ENCODE measurements around the gene SYNDIG1. TPM values are rescaled to one million over a fixed set of nuclear protein-coding genes. Genes with fewer than 3 reads are reported as not detected.

The SYNDIG1 gene
- polyA plus RNA-seq, 1 donor from 2014 or later = 0.22 TPM

GRCh38 chr20:24603454-24603853 is 134.0 kb downstream of the SYNDIG1 start:
- no peak overlapping the region for H3K4me2 ChIP-seq (ENCODE audit: low read length)
- H3K36me3 ChIP-seq (ENCODE audit: insufficient read depth, low read length) = no peaks in the 10 kb centered on the region
- no peaks in the 10 kb centered on the region for H4K20me1 ChIP-seq (ENCODE audit: insufficient read depth)
- H3K27me3 ChIP-seq (ENCODE audit: insufficient read depth, low read depth, low read length) = no peaks in the 10 kb centered on the region
- TF ChIP-seq EZH2 (IDR thresholded peaks at IDR 0.05; ENCODE audit: borderline replicate concordance, insufficient read depth, low read length, poor library complexity, severe bottlenecking) (no peak), EP300 (conservative IDR thresholded peaks at IDR 0.05; ENCODE audit: poor library complexity, severe bottlenecking) (no peak), TAF1 (IDR thresholded peaks at IDR 0.05; ENCODE audit: low read depth) (no peak), POLR2AphosphoS5 (IDR thresholded peaks at IDR 0.05) (no peak), REST (IDR thresholded peaks at IDR 0.05; ENCODE audit: borderline replicate concordance) (no peak), SMC3 (conservative IDR thresholded peaks at IDR 0.05; ENCODE audit: poor library complexity) (no peak), MXI1 (conservative IDR thresholded peaks at IDR 0.05; ENCODE audit: poor library complexity, severe bottlenecking) (no peak), RAD21 (conservative IDR thresholded peaks at IDR 0.05) (no peak)
- TF ChIP-seq, protein P1, sequence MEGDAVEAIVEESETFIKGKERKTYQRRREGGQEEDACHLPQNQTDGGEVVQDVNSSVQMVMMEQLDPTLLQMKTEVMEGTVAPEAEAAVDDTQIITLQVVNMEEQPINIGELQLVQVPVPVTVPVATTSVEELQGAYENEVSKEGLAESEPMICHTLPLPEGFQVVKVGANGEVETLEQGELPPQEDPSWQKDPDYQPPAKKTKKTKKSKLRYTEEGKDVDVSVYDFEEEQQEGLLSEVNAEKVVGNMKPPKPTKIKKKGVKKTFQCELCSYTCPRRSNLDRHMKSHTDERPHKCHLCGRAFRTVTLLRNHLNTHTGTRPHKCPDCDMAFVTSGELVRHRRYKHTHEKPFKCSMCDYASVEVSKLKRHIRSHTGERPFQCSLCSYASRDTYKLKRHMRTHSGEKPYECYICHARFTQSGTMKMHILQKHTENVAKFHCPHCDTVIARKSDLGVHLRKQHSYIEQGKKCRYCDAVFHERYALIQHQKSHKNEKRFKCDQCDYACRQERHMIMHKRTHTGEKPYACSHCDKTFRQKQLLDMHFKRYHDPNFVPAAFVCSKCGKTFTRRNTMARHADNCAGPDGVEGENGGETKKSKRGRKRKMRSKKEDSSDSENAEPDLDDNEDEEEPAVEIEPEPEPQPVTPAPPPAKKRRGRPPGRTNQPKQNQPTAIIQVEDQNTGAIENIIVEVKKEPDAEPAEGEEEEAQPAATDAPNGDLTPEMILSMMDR (IDR thresholded peaks at IDR 0.05; ENCODE audit: poor library complexity, severe bottlenecking) = no peak
- H3K79me2 ChIP-seq (replicated peaks; ENCODE audit: insufficient read depth, low read length) = no peaks in the 10 kb centered on the region
- no peak overlapping the region for H3K9ac ChIP-seq (ENCODE audit: low read length)
- no peak overlapping the region for H2AFZ ChIP-seq (ENCODE audit: low read depth, low read length)
- H3K9me3 ChIP-seq (ENCODE audit: low read length) = no peaks in the 10 kb centered on the region
- no peak overlapping the region for H3K4me3 ChIP-seq (ENCODE audit: low read length)
- no peak overlapping the region for H3K27ac ChIP-seq (ENCODE audit: low read length)
- H3K9me2 ChIP-seq (ENCODE audit: insufficient read depth, low read length) = no peaks in the 10 kb centered on the region
- no peaks in the 10 kb centered on the region for H3F3A ChIP-seq (ENCODE audit: insufficient read depth, low read length, poor library complexity, severe bottlenecking)

DNA sequence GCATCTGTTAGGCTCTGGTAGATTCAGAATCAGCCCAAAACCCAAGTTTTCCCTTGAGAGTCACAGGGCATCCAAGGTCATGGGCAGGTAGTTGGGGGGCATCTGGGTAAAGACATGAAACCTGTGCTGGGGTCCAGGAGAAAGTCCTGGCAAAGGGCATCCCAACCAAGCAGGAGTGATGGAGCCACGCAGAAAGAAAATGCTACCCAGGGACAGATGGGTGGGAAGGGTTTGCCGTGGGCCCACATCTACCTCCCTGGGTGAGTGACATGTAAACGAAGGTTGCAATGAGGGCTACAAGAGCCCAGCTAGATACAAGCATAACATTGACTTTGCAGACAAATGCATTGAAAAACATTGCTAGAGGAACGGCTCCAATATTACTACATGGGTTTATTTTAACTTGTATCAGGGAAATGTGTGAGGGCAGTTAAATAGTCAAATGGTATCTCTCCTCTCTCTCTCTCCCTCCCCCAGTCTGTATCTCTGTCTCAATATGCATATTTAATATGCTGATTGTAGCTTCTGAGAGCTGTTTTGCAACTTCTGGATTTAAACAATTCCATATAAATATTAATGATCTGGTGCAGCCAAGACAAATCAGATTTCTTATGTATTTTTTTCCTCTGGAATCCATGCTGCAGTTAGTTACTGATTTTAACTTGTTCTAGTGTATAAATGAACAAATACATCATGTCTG is 135.7 kb downstream of the SYNDIG1 start:
- Histone ChIP-seq H3K27me3 (ENCODE audit: insufficient read depth, low read depth, low read length) (no peaks in the 10 kb centered on the region), H3K4me3 (ENCODE audit: low read length) (no peak overlapping the region), H3K36me3 (ENCODE audit: insufficient read depth, low read length) (no peaks in the 10 kb centered on the region), H2AFZ (ENCODE audit: low read depth, low read length) (no peak overlapping the region), H4K20me1 (ENCODE audit: insufficient read depth) (no peaks in the 10 kb centered on the region), H3K9ac (ENCODE audit: low read length) (no peak overlapping the region), H3F3A (ENCODE audit: insufficient read depth, low read length, poor library complexity, severe bottlenecking) (no peaks in the 10 kb centered on the region), H3K79me2 (replicated peaks; ENCODE audit: insufficient read depth, low read length) (no peaks in the 10 kb centered on the region), H3K27ac (ENCODE audit: low read length) (no peak overlapping the region), H3K9me3 (ENCODE audit: low read length) (no peaks in the 10 kb centered on the region), H3K9me2 (ENCODE audit: insufficient read depth, low read length) (no peaks in the 10 kb centered on the region), H3K4me2 (ENCODE audit: low read length) (no peak overlapping the region)
- TF ChIP-seq REST (IDR thresholded peaks at IDR 0.05; ENCODE audit: borderline replicate concordance) = no peak
- no peak for TF ChIP-seq SMC3 (conservative IDR thresholded peaks at IDR 0.05; ENCODE audit: poor library complexity)
